Fibroblast of mammary gland (primary cell): ENCODE data around the gene HLF.

Source experiments
- DNase-seq: peaks from one replicate; pipeline ENCODE4 v3.0.0-alpha.2; 2010; ENCODE audit warnings: low read depth
- H3K4me3 ChIP-seq: 2 replicates; pipeline ENCODE4 v1.5.1; 2011; ENCODE audit warnings: low read depth, mild to moderate bottlenecking, low read length, moderate library complexity; ENCODE audit not compliant: control insufficient read depth
- CTCF ChIP-seq: conservative IDR thresholded peaks from 2 replicates; pipeline ENCODE4 v1.5.1; 2011; ENCODE audit warnings: low read depth, low read length, inconsistent platforms; ENCODE audit not compliant: control insufficient read depth, insufficient read depth

Gene HLF

DNA sequence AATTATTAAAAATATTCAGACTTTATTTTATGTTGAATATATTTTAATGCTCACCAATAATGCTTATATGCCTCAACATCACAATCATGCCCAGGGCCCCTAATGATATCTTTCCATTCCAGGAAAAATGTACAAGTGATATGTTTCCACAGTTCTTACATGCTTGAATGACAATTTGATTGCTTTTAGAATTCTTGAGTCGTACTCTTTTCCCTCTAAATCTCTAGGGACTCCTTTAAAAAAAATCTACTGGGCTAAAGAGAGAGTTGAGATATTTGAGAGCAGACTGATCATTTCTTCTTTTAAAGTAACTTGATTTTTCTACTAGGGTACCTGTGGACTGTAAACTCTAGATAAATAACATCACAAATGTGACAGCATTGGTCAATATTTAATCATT lies 18.2 kb upstream of the HLF start:
- no peak overlapping the region for H3K4me3 ChIP-seq
- TF ChIP-seq CTCF: no peak
- no peak for DNase-seq

DNA sequence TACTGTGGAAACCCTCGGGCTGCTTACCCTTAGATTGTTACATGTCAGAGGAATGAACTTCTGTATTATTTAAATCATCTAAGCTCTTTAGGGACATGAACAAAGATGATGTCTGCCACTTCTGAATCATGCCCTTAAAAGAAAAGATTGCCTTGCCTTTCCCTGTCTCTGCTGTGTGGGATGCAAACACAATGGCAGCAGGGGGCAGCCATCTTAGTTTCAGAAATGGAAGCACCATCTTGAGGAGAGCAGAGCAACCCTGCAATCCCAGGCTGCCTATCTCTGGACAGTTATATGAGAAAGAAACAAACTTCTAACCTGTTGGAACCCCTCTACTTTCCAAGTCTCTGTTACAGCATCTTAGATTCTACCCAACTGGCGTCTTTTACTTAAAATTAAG lies 16.7 kb upstream of the HLF start:
- no peak overlapping the region for H3K4me3 ChIP-seq
- DNase-seq: no peak
- TF ChIP-seq CTCF: no peak

DNA sequence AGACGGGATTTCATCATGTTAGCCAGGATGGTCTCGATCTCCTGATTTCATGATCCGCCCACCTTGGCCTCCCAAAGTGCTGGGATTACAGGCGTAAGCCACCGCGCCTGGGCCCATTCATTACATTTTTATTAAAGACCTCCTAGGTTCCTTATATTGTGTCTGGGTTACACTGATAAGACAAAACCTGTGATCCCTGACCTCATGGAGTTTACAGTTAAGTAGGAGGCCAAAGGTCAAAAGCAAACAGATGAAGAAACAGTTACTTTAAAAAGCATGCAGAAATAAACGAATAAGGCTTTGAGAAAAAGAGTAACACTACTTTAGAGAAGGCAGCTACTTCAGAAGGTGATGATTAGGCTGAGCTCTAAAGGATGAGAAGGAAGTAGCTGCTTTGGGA lies 14.9 kb upstream of the HLF start:
- no peak for DNase-seq
- H3K4me3 ChIP-seq: no peak overlapping the region
- no peak for TF ChIP-seq CTCF

GRCh38 chr17:55254375-55254774 lies 10.4 kb upstream of the HLF start:
- no peak overlapping the region for H3K4me3 ChIP-seq
- no peak for DNase-seq
- TF ChIP-seq CTCF: no peak

GRCh38 chr17:55258578-55259135 lies 6.1 kb upstream of the HLF start:
- H3K4me3 ChIP-seq: no peak overlapping the region
- no peak for DNase-seq
- no peak for TF ChIP-seq CTCF

GRCh38 chr17:55259684-55260111 lies 5.1 kb upstream of the HLF start:
- no peak overlapping the region for H3K4me3 ChIP-seq
- no peak for DNase-seq
- no peak for TF ChIP-seq CTCF

DNA sequence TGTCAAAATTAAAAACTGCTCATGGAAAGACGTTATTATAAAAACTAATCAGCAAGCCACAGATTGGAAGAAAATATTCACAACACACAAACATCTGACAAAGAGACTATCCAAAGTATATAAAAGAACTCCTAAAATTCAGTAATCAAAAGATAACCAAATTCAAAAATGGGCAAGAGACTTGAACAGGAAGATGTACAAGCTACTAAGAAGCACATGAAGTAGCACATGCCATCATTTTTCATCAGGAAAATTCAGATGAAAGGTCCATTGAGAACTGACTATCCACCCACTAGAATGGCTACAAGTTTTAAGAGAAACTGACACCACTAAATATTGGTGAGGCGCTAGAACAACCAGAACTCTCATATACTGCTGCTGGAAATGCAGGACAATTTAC lies 3.4 kb upstream of the HLF start:
- H3K4me3 ChIP-seq: no peak overlapping the region
- no peak for TF ChIP-seq CTCF
- DNase-seq: no peak
